ENCODE measurements around the gene C1orf35.
A peak's percentile ranks its signal among the peaks of the same experiment; 100 is the strongest.
"Not testable (repeated sequence)": the region's sequence is repeated elsewhere in the genome, so short reads cannot be mapped to it uniquely, and the experiment has no call there.

Gene C1orf35

DNA sequence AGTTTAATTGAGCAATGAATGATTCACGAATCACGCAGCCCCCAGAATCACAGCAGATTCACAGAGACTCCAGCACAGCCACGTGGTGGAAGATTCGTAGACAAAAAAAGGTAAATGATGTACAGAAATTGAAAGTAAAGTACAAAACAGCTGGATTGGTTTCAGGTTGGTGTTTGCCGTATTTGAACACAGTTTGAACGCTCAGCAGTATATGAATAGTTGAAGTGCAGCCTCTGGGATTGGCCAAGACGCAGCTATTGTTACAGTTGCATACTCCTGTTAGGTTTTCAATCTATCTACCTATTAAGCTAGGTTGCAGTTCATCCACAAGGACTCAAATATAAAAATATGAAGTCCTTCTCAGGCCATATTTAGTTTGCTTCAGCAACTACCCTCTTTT lies 9.0 kb upstream of the C1orf35 start:
- DNase-seq (ENCODE audit: low read depth, low spot score): no peak
- no peak overlapping the region for H3K27ac ChIP-seq

DNA sequence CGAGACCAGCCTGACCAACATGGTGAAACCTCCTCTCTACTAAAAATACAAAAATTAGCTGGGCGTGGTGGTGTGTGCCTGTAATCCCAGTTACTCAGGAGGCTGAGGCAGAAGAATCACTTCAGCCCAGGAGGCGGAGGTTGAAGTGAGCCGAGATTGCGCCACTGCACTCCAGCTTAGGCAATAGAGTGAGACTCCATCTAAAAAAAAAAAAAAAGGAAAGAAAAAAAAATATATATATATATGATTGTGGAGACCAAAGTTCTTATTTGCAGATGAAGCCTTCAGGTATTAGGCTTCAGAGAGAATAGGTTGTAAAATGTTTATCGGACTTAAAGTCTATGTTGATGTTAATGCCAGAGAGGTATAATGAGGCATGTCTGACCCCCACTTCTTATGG lies 8.2 kb upstream of the C1orf35 start:
- H3K27ac ChIP-seq; DNase-seq (ENCODE audit: low read depth, low spot score): not testable (repeated sequence)

DNA sequence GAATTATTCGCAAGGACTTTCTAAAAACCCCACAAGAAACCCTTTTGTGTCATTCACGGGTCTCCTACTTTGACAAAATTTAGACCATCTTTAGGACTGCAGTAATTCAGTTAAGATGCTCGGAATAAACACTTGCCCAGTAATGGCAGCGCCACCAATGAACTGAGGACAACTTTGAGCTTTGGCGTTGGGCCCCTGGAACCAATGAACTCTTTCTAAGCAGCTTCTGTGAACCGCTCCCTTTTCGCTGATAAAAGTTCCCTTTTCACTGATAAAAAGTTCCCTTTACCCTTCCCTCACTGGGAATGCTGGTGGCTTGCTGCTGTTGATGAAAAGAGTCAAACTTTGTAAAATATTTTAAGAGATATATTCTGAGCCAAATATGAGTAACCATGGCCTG lies 7.4 kb upstream of the C1orf35 start:
- no peak for DNase-seq (ENCODE audit: low read depth, low spot score)
- H3K27ac ChIP-seq: peak overlapping the region; percentile 59

DNA sequence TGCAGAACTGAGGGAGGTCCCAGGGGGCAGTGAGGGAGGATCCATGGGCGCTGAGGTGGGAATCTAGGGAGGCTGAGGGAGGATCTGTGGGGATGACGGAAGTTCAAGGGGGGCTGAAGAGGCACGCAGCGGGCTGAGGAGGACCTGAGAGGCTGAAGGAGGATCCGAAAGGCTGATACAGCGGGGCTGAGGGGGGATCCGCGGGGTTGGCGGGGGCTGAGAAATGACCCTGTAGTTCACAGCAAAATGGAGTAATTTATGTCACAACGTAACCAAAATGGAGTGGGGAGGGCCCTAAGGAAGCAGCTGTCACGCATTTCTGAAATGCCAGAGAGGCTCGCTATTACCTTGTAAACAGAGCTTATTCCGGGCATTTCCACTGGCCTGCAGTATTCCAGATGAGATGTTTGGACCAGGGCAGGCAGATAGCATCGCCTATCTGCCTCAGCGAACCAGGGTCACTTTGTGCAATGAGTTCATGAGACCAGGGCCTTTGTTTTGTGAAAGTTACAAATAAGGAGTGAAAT lies 6.9 kb upstream of the C1orf35 start:
- H3K27ac ChIP-seq: peak overlapping the region; percentile 59
- no peak for DNase-seq (ENCODE audit: low read depth, low spot score)

- DNase-seq (ENCODE audit: low read depth, low spot score): peak; percentile 83
- peak within 1 kb of the TSS; percentile 59 for H3K27ac ChIP-seq
These were observed 6.2 kb upstream of the C1orf35 start, which contains the start of gene MRPL55 for GRCh38 chr1:228109073-228109961. MRPL55 (minus strand) TSS chr1:228109299; CDS start chr1:228108260, 1,039 bp downstream.

DNA sequence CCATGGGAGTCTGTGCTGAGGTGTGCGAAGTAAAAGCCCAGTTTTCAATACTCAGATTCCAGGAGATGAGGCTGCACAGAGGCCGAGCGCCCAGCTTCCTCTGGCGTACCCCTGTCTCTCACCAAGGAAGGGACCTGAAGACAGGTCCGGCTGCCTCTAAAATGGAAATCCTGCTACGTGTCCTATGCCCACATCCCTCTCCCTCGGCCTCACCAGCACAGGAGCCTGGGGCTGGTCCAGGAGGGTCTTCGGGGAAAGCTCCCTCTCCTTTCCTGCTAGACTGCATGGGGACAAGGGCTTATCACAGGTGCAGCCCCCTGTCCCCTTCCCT lies 5.6 kb upstream of the C1orf35 start:
- DNase-seq (ENCODE audit: low read depth, low spot score): no peak
- H3K27ac ChIP-seq: peak overlapping the region; percentile 59

- H3K27ac ChIP-seq: no peak overlapping the region
- no peak for DNase-seq (ENCODE audit: low read depth, low spot score)
These were observed 5.0 kb upstream of the C1orf35 start for GRCh38 chr1:228108055-228108690.

DNA sequence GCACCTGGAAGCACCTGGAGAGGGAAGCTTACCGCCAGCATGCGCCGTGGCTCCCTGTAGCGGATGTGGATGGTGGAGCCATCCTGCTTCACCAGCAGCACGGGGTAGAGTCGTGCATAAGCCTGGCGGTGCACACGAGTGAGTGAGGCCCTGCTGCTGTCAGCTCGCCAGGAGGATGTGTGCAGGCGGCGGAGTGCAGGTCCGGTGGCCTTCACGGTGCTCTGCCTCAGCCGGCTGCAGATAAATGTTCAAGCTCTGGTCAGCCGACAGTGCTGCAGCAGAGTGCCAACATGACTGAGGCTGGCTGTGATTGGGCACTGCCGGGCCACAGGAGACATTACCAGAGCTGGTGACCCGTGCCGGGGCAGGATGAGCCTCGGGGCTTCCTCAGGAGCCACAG lies 4.5 kb upstream of the C1orf35 start:
- H3K27ac ChIP-seq: no peak overlapping the region
- no peak for DNase-seq (ENCODE audit: low read depth, low spot score)

GRCh38 chr1:228106800-228107054 lies 3.6 kb upstream of the C1orf35 start:
- H3K27ac ChIP-seq: no peak overlapping the region
- DNase-seq (ENCODE audit: low read depth, low spot score): no peak

GRCh38 chr1:228105996-228106799 lies 3.1 kb upstream of the C1orf35 start:
- DNase-seq (ENCODE audit: low read depth, low spot score): no peak
- no peak overlapping the region for H3K27ac ChIP-seq

DNA sequence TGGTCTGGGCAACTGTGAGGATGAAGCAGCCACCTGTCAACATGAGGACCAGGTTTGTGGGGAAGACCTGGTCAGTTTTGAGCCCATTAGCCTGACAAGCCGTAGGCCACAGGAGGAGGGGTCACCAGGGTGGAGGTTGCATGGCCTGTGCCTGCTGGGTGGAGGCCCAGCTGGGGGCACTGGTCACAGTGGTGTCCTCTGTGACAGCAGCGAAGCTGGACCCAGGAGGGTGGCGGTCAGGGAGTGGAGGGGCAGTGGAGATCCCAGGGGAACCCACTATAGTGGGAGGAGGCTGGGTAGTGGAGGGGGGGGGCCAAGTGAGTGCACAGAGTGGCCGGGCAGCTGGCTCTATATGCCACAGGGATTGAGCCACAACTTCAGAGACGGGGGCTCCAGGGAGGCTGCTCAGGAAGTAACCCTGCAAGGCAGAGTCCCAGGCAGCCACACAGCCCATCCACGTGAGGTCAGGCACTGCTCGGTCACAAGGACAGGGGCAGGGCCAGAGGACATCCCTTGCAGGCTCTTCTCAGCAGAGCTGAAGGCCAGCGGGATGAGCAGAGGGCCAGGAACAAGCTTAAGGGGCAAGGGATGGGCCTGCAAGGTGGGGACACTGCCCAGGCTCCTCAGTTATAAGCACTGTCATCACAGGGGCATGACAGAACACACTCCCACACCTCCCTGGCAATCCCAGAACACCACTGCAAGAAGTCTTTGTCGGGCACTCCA lies 2.3 kb upstream of the C1orf35 start:
- no peak overlapping the region for H3K27ac ChIP-seq
- no peak for DNase-seq (ENCODE audit: low read depth, low spot score)

- no peak overlapping the region for H3K27ac ChIP-seq
- DNase-seq (ENCODE audit: low read depth, low spot score): no peak
These were observed 1.6 kb upstream of the C1orf35 start for GRCh38 chr1:228104526-228105269.

DNA sequence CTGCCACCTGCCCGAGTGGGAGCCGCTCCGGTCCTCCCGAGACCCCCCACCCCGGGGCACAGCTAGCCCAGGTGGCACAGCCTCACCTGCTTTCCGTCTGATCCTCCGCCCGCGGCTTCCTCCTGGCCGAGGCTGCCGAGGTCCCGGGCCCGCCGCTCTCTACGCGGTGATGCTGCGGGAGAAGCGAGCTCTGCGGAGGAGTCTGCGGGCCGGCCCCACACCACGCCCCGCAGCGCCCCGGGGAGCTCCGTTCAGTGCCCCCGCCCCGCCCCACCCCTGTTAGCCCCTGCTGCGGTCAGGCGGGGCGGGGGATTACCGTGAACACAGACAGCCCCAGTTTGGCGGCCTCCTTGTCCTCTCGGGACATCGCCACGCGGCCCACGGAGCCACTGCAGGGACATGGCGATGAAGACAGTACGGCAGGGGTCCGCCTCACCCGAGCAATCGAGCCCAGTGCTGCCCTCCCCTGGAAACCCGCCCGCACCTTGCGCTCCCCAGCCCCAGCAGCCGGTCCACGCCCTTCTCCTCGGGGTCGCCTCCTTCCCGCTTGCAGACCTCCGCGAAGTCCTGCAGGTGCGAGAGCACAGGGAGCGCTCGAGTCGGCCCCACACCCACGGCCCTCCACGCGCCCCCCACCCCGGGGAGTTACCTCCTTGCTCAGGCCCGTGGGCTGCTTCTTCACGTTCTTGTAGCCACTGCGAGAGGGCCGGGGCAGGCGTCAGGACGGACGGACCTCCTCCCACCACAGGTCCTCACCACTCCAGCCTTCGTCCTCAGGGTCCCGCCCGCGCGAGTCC lies 933 bp downstream of the C1orf35 start:
- H3K27ac ChIP-seq: peak overlapping the region; percentile 71
- no peak for DNase-seq (ENCODE audit: low read depth, low spot score)

DNA sequence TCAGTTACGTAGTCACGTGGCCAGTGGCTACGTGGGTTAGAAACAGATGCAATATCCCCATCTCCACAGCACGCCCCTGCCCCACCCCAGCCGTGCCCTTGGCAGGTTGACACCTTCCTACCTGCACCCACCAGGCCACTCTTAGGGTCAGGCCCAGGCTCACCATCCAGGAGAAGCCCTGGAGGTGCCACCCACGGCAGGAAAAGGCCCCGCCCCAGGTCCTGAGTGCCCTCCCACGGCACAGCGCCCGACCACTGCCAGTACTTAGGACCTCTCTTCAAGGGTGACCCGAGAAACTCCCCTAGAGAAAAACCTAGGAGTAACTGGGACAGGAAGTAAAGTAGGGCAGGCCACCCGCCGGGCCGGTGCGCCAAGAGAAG lies 1.5 kb downstream of the C1orf35 start:
- DNase-seq (ENCODE audit: low read depth, low spot score): no peak
- peak overlapping the region; percentile 71 for H3K27ac ChIP-seq

DNA sequence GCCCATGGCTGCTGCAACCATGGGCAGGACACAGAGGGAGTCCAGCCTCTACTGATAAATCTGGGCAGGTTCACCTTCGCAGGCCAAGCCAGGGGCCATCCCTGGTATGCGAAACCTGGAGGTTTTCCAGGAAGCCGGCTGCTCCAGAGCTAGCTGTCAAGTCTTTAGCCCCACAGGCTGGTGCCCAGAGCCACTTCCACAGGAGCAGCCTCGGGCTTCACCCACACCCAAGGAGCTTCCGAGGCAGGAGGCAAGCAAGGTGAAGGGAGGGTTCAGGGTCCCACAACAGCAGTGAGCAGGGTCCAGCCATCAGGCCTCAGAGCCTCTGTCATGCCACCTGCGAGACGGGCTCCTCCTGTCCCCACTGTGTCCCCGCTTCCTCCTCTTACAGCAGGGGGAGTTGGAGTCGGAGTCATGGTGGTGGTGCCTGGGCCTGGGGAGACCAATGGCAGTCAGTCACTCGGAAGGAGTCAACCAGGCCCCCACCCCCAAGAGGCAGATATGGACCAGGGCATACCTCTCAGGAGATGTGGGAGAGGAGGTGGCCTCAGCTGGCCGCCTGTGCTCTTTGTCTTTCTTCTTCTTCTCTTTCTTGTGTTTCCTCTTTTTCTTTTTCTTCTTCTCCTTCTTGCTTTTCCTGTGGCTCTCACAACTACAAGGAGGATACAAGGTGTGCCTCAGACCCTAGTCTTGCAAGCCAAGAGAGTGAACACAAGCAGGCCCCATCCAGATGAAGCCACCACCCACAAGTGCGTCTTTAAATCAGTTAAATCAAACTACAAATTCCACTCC lies 2.1 kb downstream of the C1orf35 start:
- H3K27ac ChIP-seq: peak overlapping the region; percentile 71
- no peak for DNase-seq (ENCODE audit: low read depth, low spot score)

- no peak overlapping the region for H3K27ac ChIP-seq
- DNase-seq (ENCODE audit: low read depth, low spot score): no peak
These were observed 3.8 kb downstream of the C1orf35 start for GRCh38 chr1:228099331-228099732.

DNA sequence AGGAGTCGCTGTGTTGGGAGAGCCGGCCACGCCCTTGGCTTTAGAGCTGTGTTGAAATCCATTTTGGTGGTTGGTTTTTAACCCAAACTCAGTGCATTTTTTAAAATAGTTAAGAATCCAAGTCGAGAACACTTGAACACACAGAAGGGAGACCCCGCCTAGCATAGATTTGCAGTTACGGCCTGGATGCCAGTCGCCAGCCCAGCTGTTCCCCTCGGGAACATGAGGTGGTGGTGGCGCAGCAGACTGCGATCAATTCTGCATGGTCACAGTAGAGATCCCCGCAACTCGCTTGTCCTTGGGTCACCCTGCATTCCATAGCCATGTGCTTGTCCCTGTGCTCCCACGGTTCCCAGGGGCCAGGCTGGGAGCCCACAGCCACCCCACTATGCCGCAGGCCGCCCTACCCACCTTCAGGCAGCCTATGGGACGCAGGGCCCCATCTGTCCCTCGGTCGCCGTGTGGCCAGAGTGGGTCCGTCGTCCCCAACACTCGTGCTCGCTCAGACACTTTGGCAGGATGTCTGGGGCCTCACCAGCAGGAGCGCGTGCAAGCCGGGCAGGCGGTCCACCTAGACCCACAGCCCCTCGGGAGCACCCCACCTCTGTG lies 4.7 kb downstream of the C1orf35 start:
- DNase-seq (ENCODE audit: low read depth, low spot score): no peak

More for the DNA sequence above, 4.7 kb downstream of the C1orf35 start:
- H3K27ac ChIP-seq: no peak overlapping the region
